ENCODE results near the gene PHACTR2. TPM values are rescaled to one million over a fixed set of nuclear protein-coding genes. Genes with fewer than 3 reads are reported as not detected.
A peak's percentile ranks its signal among the peaks of the same experiment; 100 is the strongest.

Gene PHACTR2
- total RNA-seq, 4 donors from 2014 or later, result 71.0 to 127 (median 82.7) TPM

GRCh38 chr6:143675382-143675900 lies 2.3 kb upstream of the PHACTR2 start:
- H3K36me3 ChIP-seq, result no peaks in the 10 kb centered on the region
- TF ChIP-seq EP300 (IDR thresholded peaks at IDR 0.05) (no peak), POLR2AphosphoS5 (IDR thresholded peaks at IDR 0.05) (no peak), POLR2A (IDR thresholded peaks at IDR 0.05; ENCODE audit: low read depth) (no peak), CTCF (IDR thresholded peaks at IDR 0.05) (no peak)
- no peaks in the 10 kb centered on the region for H3K9me3 ChIP-seq
- H3K27me3 ChIP-seq, result no peaks in the 10 kb centered on the region
- H3K27ac ChIP-seq (replicated peaks in 1 of 4), result peak overlapping the region in 3 of 4 donors; percentile 19 to 51 (median 37)
- DNase-seq (ENCODE audit: extremely low spot score), result no peak
- no peak overlapping the region for H3K4me3 ChIP-seq
- intact Hi-C loops (cut with DNase I), result loop anchor here (5.0 kb wide), 3 partner anchors 72 to 167 kb away; partner anchors contain the start of gene LTV1
- peaks cover 12 to 45% (median 34%) of the 10 kb centered on the region in 4 donors for H3K4me1 ChIP-seq

GRCh38 chr6:143675946-143676345 lies 1.8 kb upstream of the PHACTR2 start:
- no peaks in the 10 kb centered on the region for H3K9me3 ChIP-seq
- DNase-seq (ENCODE audit: extremely low spot score), result no peak
- no peaks in the 10 kb centered on the region for H3K36me3 ChIP-seq
- intact Hi-C loops (cut with DNase I), result loop anchor here (5.0 kb wide), 3 partner anchors 71 to 166 kb away; partner anchors contain the start of gene LTV1
- TF ChIP-seq EP300 (IDR thresholded peaks at IDR 0.05) (no peak), CTCF (IDR thresholded peaks at IDR 0.05) (no peak), POLR2A (IDR thresholded peaks at IDR 0.05; ENCODE audit: low read depth) (no peak), POLR2AphosphoS5 (IDR thresholded peaks at IDR 0.05) (no peak)
- H3K27ac ChIP-seq (replicated peaks in 1 of 4), result peak overlapping the region in 2 of 4 donors; percentile 19 to 51
- WGBS, result 58% methylated on average over 1 of the region's 1 CpG
- H3K4me3 ChIP-seq, result no peak overlapping the region
- H3K4me1 ChIP-seq, result peaks cover 17 to 45% (median 34%) of the 10 kb centered on the region in 4 donors
- no peaks in the 10 kb centered on the region for H3K27me3 ChIP-seq

- Histone ChIP-seq H3K4me3 (no peak overlapping the region), H3K4me1 (peaks cover 20 to 45% (median 36%) of the 10 kb centered on the region in 4 donors), H3K27me3 (no peaks in the 10 kb centered on the region), H3K27ac (replicated peaks in 1 of 4) (peak overlapping the region in 2 of 4 donors; percentile 10 to 51), H3K9me3 (no peaks in the 10 kb centered on the region), H3K36me3 (no peaks in the 10 kb centered on the region)
- TF ChIP-seq POLR2AphosphoS5 (IDR thresholded peaks at IDR 0.05) (no peak), POLR2A (IDR thresholded peaks at IDR 0.05; ENCODE audit: low read depth) (no peak), EP300 (IDR thresholded peaks at IDR 0.05) (no peak), CTCF (IDR thresholded peaks at IDR 0.05) (no peak)
- DNase-seq (ENCODE audit: extremely low spot score), result no peak
- 91% methylated on average over 4 of the region's 4 CpGs for WGBS
- intact Hi-C loops (cut with DNase I), result loop anchor here (5.0 kb wide), 3 partner anchors 71 to 166 kb away; partner anchors contain the start of gene LTV1
Observed at GRCh38 chr6:143676437-143677045, 1.2 kb upstream of the PHACTR2 start.

- Histone ChIP-seq H3K4me1 (peaks cover 20 to 45% (median 36%) of the 10 kb centered on the region in 4 donors), H3K36me3 (no peaks in the 10 kb centered on the region), H3K9me3 (peaks cover 0 to 1% (median 0%) of the 10 kb centered on the region in 4 donors), H3K27ac (replicated peaks in 1 of 4) (peak overlapping the region; percentile 93 to 97 (median 95)), H3K27me3 (no peaks in the 10 kb centered on the region), H3K4me3 (peak overlapping the region; percentile 83 to 91 (median 90))
- 6% methylated on average over 9 of the region's 9 CpGs for WGBS
- DNase-seq (ENCODE audit: extremely low spot score), result no peak
- TF ChIP-seq EP300 (IDR thresholded peaks at IDR 0.05), result no peak
- no peak for TF ChIP-seq CTCF (IDR thresholded peaks at IDR 0.05)
- TF ChIP-seq POLR2A (IDR thresholded peaks at IDR 0.05; ENCODE audit: low read depth), result no peak
- intact Hi-C loops (cut with DNase I), result loop anchor here (5.0 kb wide), 3 partner anchors 70 to 165 kb away; partner anchors contain the start of gene LTV1
Observed at GRCh38 chr6:143677577-143677890, 231 bp upstream of the PHACTR2 start.

Measured in esophagus muscularis mucosa (tissue), 4 donors.